Superior temporal gyrus (tissue), 1 donor: ENCODE results near the gene LCP1.

Source experiments
- DNase-seq: peaks from one replicate; pipeline ENCODE4 v3.0.0-alpha.2; 2016; ENCODE audit errors: extremely low spot score

The LCP1 gene

GRCh38 chr13:46158983-46159382 is 23.0 kb downstream of the LCP1 start:
- no peak for DNase-seq

DNA sequence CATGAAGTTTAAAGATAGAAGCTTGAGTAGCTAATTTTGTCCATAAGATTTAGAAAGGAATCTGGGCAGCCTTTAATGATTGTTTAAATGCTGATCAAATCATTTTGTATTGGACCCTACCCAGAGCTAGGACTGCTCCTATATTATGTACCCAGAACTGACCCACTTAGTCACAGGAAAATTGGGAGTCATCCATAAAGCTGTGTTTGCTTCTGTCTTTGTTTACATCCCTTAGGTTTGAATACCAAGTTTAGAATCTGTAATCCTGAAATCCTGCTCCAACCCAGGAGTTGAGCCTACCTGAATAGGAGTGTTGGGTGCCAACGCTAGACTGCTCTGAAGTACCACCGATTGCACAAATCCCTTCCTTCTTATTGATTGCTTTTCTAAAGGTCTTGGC is 23.8 kb downstream of the LCP1 start:
- DNase-seq = no peak

DNA sequence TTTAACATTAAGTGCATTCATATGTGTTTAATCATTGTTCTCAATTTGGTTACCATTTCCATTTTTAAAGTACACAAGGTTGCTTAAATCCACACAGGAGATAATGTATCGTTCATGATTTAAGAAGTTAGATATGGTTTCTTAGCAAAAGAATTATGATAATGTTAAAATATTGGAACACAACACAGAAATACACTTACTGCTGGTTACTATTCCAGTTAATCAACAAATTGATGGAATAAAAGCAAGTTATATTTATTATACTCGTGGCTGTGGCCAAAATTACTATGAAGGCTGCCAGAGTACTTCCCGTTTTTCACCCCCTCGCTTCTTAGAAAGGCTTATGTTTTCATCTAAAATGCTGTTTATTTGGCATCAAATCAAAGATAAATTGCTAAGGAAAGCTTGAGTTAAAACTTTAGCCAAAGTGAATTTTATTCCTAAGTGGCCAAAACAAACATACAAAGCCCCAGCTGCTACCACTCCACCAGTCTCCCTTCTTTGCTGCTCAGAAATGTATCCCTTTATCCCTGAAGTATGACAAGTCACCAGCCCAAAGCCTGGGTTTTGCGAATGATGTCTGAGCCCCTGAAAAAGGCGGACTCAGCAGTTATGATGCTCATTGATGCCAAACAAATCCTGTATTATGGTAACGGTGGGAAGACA is 27.7 kb downstream of the LCP1 start:
- no peak for DNase-seq

GRCh38 chr13:46152627-46153328 is 29.2 kb downstream of the LCP1 start:
- no peak for DNase-seq

DNA sequence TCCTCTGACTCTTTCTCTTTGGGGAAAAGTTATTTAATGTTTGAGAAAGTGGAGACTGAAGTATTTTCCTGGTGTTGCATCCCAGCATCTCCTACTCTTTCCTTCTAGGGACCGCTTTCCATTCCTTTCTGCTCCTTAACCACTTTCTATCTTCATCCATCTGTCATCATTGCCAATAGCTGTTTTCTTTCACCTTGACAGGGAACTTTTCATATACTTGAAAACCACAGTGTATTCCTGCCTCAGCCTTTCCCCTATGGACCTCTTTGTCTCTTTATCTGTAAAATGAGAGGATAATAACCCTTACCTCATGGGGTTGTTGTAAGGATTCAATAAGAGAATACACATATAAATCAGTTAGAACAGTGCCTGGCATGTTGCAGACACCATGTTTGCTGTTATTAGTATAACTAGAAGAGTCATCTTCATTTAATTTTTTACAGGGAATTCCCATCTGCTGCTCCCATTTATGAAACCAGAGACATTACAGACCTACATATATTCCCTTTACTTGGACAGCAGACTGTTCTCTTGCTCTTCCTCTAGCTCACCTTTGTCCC is 31.8 kb downstream of the LCP1 start:
- DNase-seq = no peak

GRCh38 chr13:46149272-46150133 is 32.5 kb downstream of the LCP1 start:
- no peak for DNase-seq

GRCh38 chr13:46146898-46147297 is 35.1 kb downstream of the LCP1 start:
- peak; percentile 56 for DNase-seq

DNA sequence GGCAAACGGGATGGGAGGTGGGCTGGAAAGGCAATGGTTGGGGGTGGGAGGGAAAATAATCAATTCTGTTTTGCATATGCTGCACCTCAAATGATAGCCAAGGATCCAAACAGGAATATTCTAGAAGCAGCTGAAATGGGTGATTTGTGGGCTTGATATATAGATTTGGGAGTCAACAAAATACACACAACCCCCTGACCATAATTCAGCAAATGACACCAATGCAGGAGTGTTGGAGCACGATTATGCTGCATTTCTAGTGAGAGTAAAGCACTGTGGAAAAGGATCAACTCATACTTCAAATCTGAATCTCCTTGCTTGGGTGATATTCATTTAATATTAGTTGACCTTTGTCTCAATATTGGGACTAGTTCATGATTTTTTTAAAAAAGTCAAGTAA is 36.0 kb downstream of the LCP1 start:
- no peak for DNase-seq

GRCh38 chr13:46145135-46145534 is 36.8 kb downstream of the LCP1 start:
- no peak for DNase-seq

DNA sequence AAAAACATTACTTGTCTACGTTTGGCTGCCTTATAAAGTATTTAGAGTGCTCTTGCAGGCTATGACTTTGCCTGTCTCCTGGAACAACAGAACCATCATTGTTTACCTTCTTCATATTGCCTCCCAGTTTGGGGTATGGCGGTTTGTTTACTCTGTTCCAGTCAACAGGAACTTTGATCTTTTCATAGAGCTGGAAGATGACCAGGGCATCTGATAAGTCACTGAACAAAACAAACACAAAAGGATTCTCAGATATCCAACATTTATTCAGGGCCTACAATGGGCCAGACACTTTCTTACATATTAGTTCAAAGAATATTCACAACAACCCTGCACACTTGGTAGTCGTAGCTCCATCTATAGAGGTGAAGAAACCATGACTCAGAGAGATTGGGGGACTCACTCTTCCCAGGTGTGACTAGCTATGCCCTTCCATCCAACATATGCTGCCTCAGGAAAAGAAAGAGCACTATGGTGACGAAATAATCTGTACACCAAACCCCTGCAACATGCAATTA is 38.7 kb downstream of the LCP1 start:
- no peak for DNase-seq

- DNase-seq = no peak
Measured at GRCh38 chr13:46142776-46143175, 39.2 kb downstream of the LCP1 start.

DNA sequence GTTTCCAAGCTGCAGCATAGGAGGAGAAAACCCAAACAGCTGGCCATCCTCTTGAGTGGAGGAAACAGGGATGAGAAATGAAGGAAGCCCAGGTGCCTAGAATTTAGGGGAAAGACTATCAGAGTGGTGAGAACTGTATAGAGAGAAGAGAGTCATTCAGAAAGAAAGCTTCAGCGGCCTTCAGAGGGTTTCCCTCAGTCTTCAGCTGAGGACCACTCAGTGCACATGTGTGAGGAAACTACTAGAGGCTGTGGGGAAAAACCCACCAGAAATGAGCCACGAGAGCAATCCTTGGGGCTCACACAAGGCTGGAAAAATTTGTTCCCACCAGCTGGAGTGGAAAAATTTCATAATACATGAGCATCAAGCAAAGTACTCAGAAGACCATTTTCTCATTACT is 41.9 kb downstream of the LCP1 start:
- no peak for DNase-seq

GRCh38 chr13:46137627-46138317 is 44.2 kb downstream of the LCP1 start:
- DNase-seq = no peak

GRCh38 chr13:46136688-46137087 is 45.3 kb downstream of the LCP1 start:
- DNase-seq = no peak

DNA sequence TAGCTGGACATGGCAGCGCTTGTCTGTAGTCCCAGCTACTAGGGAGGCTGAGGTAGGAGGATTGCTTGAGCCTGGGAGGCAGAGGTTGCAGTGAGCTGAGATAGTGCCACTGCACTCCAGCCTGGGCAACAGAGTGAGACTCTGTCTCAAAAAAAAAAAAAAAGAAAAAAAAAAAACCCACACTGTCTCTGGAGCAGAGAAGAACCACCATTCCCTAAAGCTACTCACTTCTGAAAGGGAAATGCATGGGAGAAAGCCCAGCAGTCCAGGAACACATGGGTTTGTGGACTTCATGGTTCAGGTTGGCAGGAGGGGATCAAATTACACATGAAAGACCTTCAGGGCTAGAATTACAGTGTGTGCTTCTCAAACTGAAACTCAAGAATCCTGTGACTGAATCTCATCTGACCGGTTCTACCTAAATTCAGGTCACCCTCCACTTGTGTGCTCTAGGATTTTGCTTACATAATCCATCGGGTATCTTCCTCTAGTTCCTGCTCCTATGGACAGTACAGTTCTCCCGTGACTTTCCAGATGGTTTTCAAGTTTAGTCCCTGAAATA is 46.9 kb downstream of the LCP1 start:
- DNase-seq = no peak

DNA sequence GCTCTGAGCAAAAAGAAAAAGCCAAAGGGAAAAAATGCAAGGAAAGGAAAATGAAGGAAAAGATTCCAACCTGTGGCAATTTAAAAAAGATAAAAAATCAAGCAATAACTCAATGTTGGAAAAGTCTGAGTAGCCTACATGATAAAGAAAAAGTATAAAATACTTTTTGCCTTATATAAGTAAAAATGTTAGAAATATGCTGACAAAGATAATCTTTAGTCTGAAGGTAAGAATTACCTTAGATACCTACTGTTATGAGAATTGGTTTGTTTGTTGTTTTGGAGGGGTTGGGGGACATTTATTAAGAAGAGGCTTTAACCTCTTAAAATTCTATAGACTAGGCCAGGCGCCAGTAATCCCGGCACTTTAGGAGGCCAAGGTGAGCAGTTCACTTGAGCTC is 47.5 kb downstream of the LCP1 start:
- DNase-seq = no peak

DNA sequence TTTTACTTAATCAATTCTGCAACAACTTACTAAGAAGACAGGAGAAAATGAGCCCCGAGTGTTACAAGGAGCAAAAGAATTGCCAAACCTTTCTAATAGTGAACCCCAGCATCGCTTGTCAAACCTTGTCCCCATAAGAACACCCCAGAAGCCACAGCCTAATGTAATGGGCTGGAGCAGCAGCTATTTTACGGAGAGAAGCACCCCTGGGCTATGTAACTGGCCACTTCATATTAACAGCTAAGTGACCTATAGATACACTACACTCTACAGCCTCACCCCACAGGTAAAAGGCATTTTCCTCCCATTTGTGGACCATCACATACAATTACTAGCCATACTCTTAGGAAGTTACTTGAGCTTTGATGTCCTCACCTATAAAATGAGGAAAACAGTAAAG is 49.9 kb downstream of the LCP1 start:
- DNase-seq = no peak

- no peak for DNase-seq
Measured at GRCh38 chr13:46131705-46132104, 50.3 kb downstream of the LCP1 start.

GRCh38 chr13:46129955-46130618 is 51.9 kb downstream of the LCP1 start:
- no peak for DNase-seq

- no peak for DNase-seq
Measured at GRCh38 chr13:46129124-46129523, 52.9 kb downstream of the LCP1 start.
